Activated CD8-positive, alpha-beta memory T cell treated with anti-CD3 and anti-CD28 coated beads, Interleukin-2, amount 50 U/mL, for 1 hour (primary cell): ENCODE measurements around the gene TMEM222.
"Not testable (repeated sequence)": the region's sequence is repeated elsewhere in the genome, so short reads cannot be mapped to it uniquely, and the experiment has no call there.

ENCODE experiments used
- DNase-seq: peaks from one replicate; pipeline ENCODE4 v3.0.0-alpha.2; 2020; ENCODE audit errors: extremely low read depth

The TMEM222 gene

DNA sequence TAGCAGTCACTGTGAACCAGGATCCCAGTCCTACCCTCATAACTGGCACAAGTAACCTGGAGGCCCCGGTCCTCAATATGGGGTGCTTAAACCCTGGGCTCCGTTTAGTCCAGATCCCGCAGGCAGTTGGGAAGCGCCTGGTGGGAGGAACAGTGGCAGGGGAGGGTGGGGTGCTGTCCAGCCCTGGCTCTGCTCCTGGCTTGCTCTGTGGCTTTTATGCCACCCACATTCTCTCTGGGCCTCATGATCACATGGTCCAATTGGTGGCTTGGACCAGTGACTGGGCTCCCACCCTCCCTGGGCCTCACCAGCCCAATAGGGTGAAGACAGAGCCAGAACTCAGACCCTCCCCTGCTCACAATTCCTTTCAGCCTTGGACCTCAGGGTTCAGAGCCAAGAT is 58.3 kb downstream of the TMEM222 start:
- no peak for DNase-seq

DNA sequence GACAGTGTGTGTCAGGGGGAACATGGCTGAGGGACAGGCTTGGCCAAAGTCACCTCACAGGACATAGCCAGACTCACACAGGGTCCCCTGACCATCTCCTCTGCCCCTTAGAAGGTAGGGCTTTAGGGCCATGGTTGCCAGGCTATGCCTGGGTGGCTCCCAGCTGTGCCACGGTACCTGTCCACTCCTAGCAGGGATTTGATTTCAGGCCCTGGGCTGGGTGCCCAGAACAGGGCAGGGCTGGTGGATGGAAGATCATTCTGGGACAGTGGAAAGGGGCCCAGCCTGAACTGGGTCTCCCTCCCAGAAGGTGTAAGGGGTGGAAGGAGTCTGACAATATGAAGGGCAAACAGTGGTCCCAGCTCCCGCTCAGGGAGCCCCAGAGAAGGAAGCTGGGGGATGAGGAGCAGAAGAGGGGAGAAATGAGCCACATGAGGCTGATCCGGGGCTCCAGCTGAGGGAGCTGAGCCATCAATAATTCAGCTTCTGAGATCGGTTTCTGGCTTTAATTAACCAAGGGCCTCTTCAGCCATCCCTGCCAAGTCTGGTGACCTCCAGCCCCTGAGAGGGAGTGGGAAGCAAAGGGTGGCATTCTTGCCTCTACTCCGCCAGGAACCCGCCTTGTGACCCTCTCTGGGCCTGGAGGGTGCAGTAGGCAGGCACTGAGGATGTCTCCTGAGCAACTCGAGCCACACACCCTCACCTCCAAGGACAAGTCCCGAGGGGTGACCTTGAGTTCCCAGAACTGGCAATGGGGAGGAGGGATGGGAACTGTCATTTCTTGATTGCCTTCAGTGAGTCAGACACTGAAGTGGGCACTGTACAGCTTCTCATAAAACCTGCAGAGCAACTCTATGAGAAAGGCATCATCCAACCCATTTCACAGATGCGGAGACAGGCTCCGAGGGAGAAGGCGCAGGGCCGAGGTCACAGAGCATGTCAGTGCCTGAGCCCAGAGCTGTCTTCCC is 59.1 kb downstream of the TMEM222 start:
- DNase-seq, result no peak

DNA sequence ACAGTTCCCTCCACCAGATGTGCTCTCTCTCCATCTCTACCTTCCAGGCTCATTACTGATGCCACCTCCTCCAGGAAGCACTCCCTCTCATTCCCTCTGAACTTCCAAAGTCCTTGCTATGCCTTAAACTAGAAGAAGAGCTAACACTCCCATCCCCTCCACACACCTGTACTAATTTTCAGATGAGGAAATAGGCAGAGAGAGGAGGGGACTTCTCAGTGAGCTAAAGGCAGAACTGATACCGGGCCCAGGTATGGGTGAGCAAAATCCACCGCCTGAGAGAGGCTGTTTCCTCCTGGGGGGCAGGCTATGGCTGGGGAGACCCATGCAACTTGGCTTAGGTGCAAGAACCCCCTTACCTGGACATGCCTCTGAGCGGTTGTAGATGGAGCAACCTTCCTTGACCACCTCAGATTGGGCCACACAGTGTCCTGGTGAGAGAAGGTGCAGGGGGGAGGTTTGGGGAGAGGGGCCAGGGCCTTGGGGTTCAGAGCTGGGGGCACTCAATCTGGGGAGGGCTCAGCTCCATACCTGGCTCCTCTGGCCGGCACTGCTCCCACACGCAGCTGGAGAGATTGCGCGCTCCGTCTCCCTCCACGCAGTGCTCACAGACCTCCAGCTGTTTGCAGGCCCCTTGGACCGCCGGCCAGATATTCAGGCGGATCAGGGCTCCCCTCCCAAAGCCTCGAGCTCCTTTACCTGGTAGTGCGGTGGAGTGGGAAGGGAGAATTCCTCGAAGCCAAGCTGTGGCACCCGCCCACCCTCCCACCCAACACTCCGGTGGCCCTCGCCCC is 60.2 kb downstream of the TMEM222 start:
- DNase-seq, result no peak

DNA sequence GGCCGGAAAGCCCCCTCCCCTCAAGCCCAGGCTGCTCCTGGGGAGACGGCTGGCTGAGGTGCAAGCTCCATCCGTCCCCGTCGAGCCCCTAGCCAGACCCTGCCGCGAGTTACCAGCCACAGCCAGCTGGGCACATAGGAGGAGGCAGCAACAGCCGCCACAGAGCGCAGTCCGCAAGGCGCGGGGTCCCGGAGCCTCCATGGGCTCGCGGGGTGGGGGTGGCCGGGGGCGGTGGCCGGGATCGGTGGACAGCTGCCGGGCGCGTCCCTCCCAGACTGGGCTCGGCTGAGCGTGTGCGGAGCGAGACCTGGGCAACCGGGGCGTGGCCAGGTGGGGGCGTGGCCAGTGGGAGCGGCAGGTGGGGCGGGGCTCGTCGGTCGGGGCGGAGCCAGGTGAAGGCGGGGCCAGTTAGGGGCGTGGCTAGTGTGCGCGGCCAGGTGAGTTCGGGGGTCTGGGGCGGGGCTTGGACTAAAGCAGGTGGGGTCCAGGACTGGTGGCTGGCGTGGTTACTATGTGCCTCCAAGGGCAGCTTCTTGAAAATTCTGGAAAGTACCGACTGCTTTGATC is 61.2 kb downstream of the TMEM222 start, which contains the start of gene CD164L2:
Gene CD164L2, minus strand, starts transcription at position 295 of the 567 bp plus-strand sequence. Its CDS starts 94 bp downstream, at position 201.
- DNase-seq, result no peak

DNA sequence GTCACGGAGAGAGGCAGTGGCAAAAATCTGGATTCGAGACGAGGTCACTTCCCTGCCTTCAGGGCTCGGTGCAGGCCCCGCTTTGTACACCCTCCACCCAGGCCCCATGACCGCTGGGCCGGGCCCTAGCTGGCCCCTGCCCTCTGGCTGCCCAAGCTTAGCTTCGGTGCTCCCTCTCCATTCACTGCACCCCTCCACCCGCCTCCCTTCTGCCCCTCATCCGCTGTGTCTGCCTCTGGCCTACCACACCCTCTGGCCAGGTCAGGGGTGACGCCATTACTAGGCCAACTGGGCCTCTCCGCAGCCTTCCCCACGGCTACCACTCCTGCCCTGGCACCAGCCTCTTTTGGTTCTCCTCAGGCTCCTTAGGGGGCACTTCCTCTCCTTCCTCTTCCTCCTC is 61.7 kb downstream of the TMEM222 start:
- DNase-seq, result no peak

DNA sequence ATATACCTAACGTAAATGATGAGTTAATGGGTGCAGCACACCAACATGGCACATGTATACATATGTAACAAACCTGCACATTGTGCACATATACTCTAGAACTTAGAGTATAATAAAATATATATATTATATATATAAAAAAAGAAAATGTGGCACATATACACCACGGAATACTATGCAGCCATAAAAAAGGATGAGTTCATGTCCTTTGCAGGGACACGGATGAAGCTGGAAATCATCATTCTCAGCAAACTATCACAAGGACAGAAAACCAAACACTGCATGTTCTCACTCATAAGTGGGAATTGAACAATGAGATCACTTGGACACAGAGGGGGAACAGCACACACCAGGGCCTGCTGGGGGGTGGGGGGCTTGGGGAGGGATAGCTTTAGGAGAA is 62.8 kb downstream of the TMEM222 start:
- DNase-seq, result not testable (repeated sequence)
